SK-N-SH treated with all-trans-retinoic acid at 6 μM for 48 hours (cell line): ENCODE data around the gene CSK.
"Not testable (repeated sequence)": the region's sequence is repeated elsewhere in the genome, so short reads cannot be mapped to it uniquely, and the experiment has no call there.

Source experiments
- ARNTL ChIP-seq: fragments of 450-650 bp; formaldehyde crosslinking; IDR thresholded peaks from 2 replicates; pipeline ENCODE4 v1.5.0; 2020; ENCODE audit warnings: low read depth, mild to moderate bottlenecking, moderate library complexity, borderline replicate concordance
- ESRRG ChIP-seq: fragments of 250-450 bp; sonication (Bioruptor Pico); IDR thresholded peaks from 2 replicates; pipeline ENCODE4 v1.6.1; 2021; ENCODE audit warnings: mild to moderate bottlenecking
- GLIS3 ChIP-seq: fragments of 250-450 bp; sonication (Bioruptor Pico); IDR thresholded peaks from 2 replicates; pipeline ENCODE4 v1.5.0; 2020; ENCODE audit warnings: mild to moderate bottlenecking, moderate library complexity
- OSR1 ChIP-seq: fragments of 250-450 bp; sonication (Bioruptor Pico); IDR thresholded peaks from 2 replicates; pipeline ENCODE4 v1.8.0; 2022; ENCODE audit warnings: moderate library complexity, mild to moderate bottlenecking, inconsistent platforms
- PPARA ChIP-seq: fragments of 250-450 bp; sonication (Bioruptor Pico); IDR thresholded peaks from 2 replicates; pipeline ENCODE4 v1.5.0; 2020; ENCODE audit warnings: mild to moderate bottlenecking, borderline replicate concordance
- RARB ChIP-seq: fragments of 250-450 bp; sonication (Bioruptor Pico); IDR thresholded peaks from 2 replicates; pipeline ENCODE4 v1.8.0; 2021; ENCODE audit warnings: mild to moderate bottlenecking, moderate library complexity
- TCF4 ChIP-seq: fragments of 250-450 bp; sonication (Bioruptor Pico); IDR thresholded peaks from 2 replicates; pipeline ENCODE4 v1.8.0; 2021; ENCODE audit warnings: mild to moderate bottlenecking, moderate library complexity, borderline replicate concordance
- ZC3H10 ChIP-seq: fragments of 250-450 bp; sonication (Bioruptor Pico); IDR thresholded peaks from 2 replicates; pipeline ENCODE4 v1.5.1; 2021; ENCODE audit warnings: mild to moderate bottlenecking, moderate library complexity
- ZFP3 ChIP-seq: fragments of 250-450 bp; sonication (Bioruptor Pico); IDR thresholded peaks from 2 replicates; pipeline ENCODE4 v1.5.0; 2020; ENCODE audit warnings: mild to moderate bottlenecking, moderate library complexity
- ZFP30 ChIP-seq: fragments of 450-650 bp; formaldehyde crosslinking; IDR thresholded peaks from 2 replicates; pipeline ENCODE4 v1.5.0; 2022; ENCODE audit warnings: mild to moderate bottlenecking, moderate library complexity
- ZNF565 ChIP-seq: fragments of 450-650 bp; formaldehyde crosslinking; conservative IDR thresholded peaks from 2 replicates; pipeline ENCODE4 v1.5.0; 2020; ENCODE audit warnings: low read depth, mild to moderate bottlenecking, moderate library complexity
- ZNF8 ChIP-seq: fragments of 450-650 bp; formaldehyde crosslinking; IDR thresholded peaks from 2 replicates; pipeline ENCODE4 v1.5.0; 2020; ENCODE audit warnings: mild to moderate bottlenecking, moderate library complexity
- TF ChIP-seq, protein P1 (sequence below): fragments of 250-450 bp; sonication (Bioruptor Pico); IDR thresholded peaks from 2 replicates; pipeline ENCODE4 v1.8.0; 2020; ENCODE audit warnings: mild to moderate bottlenecking, moderate library complexity, borderline replicate concordance
- TF ChIP-seq, protein P2 (sequence below): fragments of 250-450 bp; sonication (Bioruptor Pico); IDR thresholded peaks from 2 replicates; pipeline ENCODE4 v1.5.1; 2020; ENCODE audit warnings: low read depth, mild to moderate bottlenecking, moderate library complexity

DNA sequence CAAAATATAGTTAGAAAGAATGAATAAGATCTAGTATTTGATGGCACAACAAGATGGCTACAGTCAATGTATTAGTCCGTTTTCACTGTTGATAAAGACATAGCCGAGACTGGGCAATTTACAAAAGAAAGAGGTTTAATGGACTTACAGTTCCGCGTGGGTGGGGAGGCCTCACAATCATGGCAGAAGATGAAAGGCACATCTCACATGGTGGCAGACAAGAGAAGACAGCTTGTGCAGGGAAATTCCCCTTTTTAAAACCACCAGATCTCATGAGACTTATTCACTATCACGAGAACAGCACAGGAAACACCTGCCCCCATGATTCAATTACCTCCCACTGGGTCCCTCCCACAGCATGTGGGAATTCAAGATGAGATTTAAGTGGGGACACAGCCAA is 43.6 kb upstream of the CSK start:
- TF ChIP-seq, protein P1, sequence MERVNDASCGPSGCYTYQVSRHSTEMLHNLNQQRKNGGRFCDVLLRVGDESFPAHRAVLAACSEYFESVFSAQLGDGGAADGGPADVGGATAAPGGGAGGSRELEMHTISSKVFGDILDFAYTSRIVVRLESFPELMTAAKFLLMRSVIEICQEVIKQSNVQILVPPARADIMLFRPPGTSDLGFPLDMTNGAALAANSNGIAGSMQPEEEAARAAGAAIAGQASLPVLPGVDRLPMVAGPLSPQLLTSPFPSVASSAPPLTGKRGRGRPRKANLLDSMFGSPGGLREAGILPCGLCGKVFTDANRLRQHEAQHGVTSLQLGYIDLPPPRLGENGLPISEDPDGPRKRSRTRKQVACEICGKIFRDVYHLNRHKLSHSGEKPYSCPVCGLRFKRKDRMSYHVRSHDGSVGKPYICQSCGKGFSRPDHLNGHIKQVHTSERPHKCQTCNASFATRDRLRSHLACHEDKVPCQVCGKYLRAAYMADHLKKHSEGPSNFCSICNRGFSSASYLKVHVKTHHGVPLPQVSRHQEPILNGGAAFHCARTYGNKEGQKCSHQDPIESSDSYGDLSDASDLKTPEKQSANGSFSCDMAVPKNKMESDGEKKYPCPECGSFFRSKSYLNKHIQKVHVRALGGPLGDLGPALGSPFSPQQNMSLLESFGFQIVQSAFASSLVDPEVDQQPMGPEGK: not testable (repeated sequence)
- not testable (repeated sequence) for TF ChIP-seq RARB (CRISPR knock-in tag); ZC3H10 (CRISPR knock-in tag); TCF4 (CRISPR knock-in tag); GLIS3; OSR1 (CRISPR knock-in tag); ZNF8 (CRISPR knock-in tag); ZFP3 (CRISPR knock-in tag); ZNF565; PPARA (CRISPR knock-in tag); ESRRG (CRISPR knock-in tag); ARNTL (CRISPR knock-in tag); ZFP30
- TF ChIP-seq, protein P2, sequence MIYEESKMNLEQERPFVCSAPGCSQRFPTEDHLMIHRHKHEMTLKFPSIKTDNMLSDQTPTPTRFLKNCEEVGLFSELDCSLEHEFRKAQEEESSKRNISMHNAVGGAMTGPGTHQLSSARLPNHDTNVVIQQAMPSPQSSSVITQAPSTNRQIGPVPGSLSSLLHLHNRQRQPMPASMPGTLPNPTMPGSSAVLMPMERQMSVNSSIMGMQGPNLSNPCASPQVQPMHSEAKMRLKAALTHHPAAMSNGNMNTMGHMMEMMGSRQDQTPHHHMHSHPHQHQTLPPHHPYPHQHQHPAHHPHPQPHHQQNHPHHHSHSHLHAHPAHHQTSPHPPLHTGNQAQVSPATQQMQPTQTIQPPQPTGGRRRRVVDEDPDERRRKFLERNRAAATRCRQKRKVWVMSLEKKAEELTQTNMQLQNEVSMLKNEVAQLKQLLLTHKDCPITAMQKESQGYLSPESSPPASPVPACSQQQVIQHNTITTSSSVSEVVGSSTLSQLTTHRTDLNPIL: not testable (repeated sequence)
